Osteocyte (in vitro differentiated cells): ENCODE results near the gene TRDN. TPM values are rescaled to one million over a fixed set of nuclear protein-coding genes. Genes with fewer than 3 reads are reported as not detected.

Experiments used
- DNase-seq: peaks from one replicate; pipeline ENCODE4 v3.0.0; 2021; ENCODE audit warnings: mixed read lengths; ENCODE audit not compliant: unreplicated experiment; ENCODE audit errors: extremely low spot score
- H3K27ac Mint-ChIP-seq: one replicate; pipeline ENCODE4 v1.8.0; 2021; ENCODE audit warnings: mild to moderate bottlenecking, mixed read lengths; ENCODE audit not compliant: unreplicated experiment
- H3K27me3 Mint-ChIP-seq: one replicate; pipeline ENCODE4 v1.8.0; 2021; ENCODE audit warnings: mixed read lengths; ENCODE audit not compliant: unreplicated experiment
- H3K36me3 Mint-ChIP-seq: one replicate; pipeline ENCODE4 v1.8.0; 2021; ENCODE audit warnings: mixed read lengths; ENCODE audit not compliant: unreplicated experiment
- H3K4me1 Mint-ChIP-seq: one replicate; pipeline ENCODE4 v1.8.0; 2021; ENCODE audit warnings: mixed read lengths; ENCODE audit not compliant: unreplicated experiment
- H3K4me3 Mint-ChIP-seq: one replicate; pipeline ENCODE4 v1.8.0; 2021; ENCODE audit warnings: mild to moderate bottlenecking, moderate library complexity, mixed read lengths; ENCODE audit not compliant: unreplicated experiment
- H3K9me3 Mint-ChIP-seq: one replicate; pipeline ENCODE4 v1.8.0; 2021; ENCODE audit warnings: mixed read lengths; ENCODE audit not compliant: unreplicated experiment
- total RNA-seq: library from RNA; stranded (reverse); gene quantifications from 2 replicates; pipeline ENCODE4 v1.2.1, GENCODE V29; 2021
- TF ChIP-seq, protein P1 (sequence below): fragments of 200-600 bp; sonication (generic); IDR thresholded peaks from 2 replicates; pipeline ENCODE4 v1.5.0; 2021; ENCODE audit warnings: antibody characterized with exemption, mild to moderate bottlenecking, moderate library complexity

TRDN gene
- total RNA-seq, 1 donor from 2014 or later = not detected

DNA sequence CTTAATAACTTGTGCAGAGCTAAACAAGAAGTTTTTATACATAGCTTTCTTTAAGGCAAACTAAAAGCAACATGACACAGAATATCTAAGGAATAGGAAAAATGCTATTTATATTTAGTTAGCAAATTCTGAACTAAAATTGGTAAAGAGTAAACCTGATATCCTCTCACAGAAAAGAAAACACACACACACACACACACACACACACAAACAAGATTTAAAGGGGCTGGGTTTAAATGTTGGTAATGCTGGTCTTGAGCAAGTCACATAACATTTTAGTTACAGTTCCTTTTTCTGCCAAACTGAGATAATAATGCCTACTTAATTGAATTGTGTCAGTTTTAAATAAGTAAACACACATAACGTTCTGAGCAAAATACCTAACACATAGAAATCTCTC, 1.6 kb downstream of the TRDN start:
- peaks cover 32% of the 10 kb centered on the region for H3K27me3 Mint-ChIP-seq
- TF ChIP-seq, protein P1, sequence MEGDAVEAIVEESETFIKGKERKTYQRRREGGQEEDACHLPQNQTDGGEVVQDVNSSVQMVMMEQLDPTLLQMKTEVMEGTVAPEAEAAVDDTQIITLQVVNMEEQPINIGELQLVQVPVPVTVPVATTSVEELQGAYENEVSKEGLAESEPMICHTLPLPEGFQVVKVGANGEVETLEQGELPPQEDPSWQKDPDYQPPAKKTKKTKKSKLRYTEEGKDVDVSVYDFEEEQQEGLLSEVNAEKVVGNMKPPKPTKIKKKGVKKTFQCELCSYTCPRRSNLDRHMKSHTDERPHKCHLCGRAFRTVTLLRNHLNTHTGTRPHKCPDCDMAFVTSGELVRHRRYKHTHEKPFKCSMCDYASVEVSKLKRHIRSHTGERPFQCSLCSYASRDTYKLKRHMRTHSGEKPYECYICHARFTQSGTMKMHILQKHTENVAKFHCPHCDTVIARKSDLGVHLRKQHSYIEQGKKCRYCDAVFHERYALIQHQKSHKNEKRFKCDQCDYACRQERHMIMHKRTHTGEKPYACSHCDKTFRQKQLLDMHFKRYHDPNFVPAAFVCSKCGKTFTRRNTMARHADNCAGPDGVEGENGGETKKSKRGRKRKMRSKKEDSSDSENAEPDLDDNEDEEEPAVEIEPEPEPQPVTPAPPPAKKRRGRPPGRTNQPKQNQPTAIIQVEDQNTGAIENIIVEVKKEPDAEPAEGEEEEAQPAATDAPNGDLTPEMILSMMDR = no peak
- H3K36me3 Mint-ChIP-seq = no peaks in the 10 kb centered on the region
- no peak overlapping the region for H3K27ac Mint-ChIP-seq
- no peaks in the 10 kb centered on the region for H3K4me1 Mint-ChIP-seq
- no peak for DNase-seq
- H3K4me3 Mint-ChIP-seq = no peak overlapping the region
- H3K9me3 Mint-ChIP-seq = no peaks in the 10 kb centered on the region

- Mint-ChIP-seq H3K27ac (no peak overlapping the region), H3K36me3 (no peaks in the 10 kb centered on the region), H3K4me1 (no peaks in the 10 kb centered on the region), H3K4me3 (no peak overlapping the region), H3K27me3 (peaks cover 28% of the 10 kb centered on the region), H3K9me3 (no peaks in the 10 kb centered on the region)
- TF ChIP-seq, protein P1 = no peak
- no peak for DNase-seq
Observed at GRCh38 chr6:123632641-123633040, 4.1 kb downstream of the TRDN start.

GRCh38 chr6:123629258-123629941, 7.3 kb downstream of the TRDN start:
- no peak for DNase-seq
- H3K27me3 Mint-ChIP-seq = peaks cover 14% of the 10 kb centered on the region
- H3K27ac Mint-ChIP-seq = no peak overlapping the region
- H3K36me3 Mint-ChIP-seq = no peaks in the 10 kb centered on the region
- TF ChIP-seq, protein P1 = no peak
- no peaks in the 10 kb centered on the region for H3K4me1 Mint-ChIP-seq
- no peaks in the 10 kb centered on the region for H3K9me3 Mint-ChIP-seq
- H3K4me3 Mint-ChIP-seq = no peak overlapping the region

DNA sequence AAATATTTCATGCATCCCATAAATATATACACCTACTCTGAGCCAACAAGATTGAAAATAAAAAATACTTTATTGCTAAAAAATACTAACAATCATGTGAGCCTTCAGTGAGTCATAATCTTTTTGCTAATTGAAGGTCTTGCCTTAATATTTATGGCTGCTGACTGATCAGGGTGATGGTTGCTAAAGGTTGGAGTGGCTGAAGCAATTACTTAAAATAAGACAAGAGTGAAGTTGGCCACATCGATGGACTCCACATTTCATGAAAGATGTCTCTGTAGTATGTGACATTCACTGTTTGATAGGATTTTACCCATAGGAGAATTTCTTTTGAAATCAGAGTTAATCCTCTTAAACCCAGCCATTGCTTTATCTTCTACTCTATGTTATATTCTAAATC, 11.1 kb downstream of the TRDN start:
- Mint-ChIP-seq H3K4me3 (no peak overlapping the region), H3K9me3 (no peaks in the 10 kb centered on the region), H3K4me1 (no peaks in the 10 kb centered on the region), H3K27ac (no peak overlapping the region), H3K36me3 (no peaks in the 10 kb centered on the region), H3K27me3 (peaks cover 7% of the 10 kb centered on the region)
- TF ChIP-seq, protein P1 = no peak
- DNase-seq = no peak

DNA sequence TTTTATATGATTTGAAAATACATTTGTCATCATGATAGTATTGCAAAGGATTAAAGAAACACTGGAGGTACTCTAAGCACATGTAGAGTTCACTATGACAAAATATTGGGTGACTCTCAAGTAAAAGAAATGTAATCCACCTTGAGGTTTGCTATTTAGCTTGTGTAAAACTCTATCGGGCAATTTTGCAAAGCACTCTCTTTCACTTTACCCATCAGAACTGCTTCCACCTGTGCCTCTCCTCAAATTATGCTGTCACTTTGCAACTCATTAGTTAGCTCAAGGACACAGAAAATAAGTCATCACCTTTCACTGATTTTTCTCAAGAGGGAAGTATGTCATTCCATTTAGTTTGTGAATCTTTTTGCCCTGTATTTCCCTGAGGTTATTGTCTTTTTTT, 14.0 kb downstream of the TRDN start:
- Mint-ChIP-seq H3K4me3 (no peak overlapping the region), H3K27ac (no peak overlapping the region), H3K4me1 (no peaks in the 10 kb centered on the region), H3K9me3 (no peaks in the 10 kb centered on the region), H3K27me3 (peaks cover 10% of the 10 kb centered on the region), H3K36me3 (no peaks in the 10 kb centered on the region)
- TF ChIP-seq, protein P1 = no peak
- no peak for DNase-seq
